Vagina (tissue), 2 donors: ENCODE results near the gene MYRIP.

ENCODE experiments used
- POLR2A ChIP-seq, 2 donors: fragments of 450-650 bp; IDR thresholded peaks; one replicate each; pipeline ENCODE4 v1.6.1; 2017; ENCODE audit warnings: antibody characterized with exemption in 2 of 2, mild to moderate bottlenecking in 2 of 2, moderate library complexity in 2 of 2
- POLR2AphosphoS5 ChIP-seq, 2 donors: sonication (generic); formaldehyde crosslinking; IDR thresholded peaks; one replicate each; pipeline ENCODE4 v1.9.0; 2017; ENCODE audit warnings: antibody characterized with exemption in 2 of 2, mild to moderate bottlenecking in 2 of 2, low read depth in 1 of 2; ENCODE audit not compliant: insufficient read depth in 1 of 2
- TF ChIP-seq, protein P1 (sequence below), 3 experiments: fragments of 450-650 bp in 2 of 3; fragments of 200-600 bp in 1 of 3; sonication (generic) in 1 of 3; IDR thresholded peaks; one replicate each; pipeline ENCODE4 v1.5.1; 2017 to 2019; ENCODE audit warnings: antibody characterized with exemption in 3 of 3, mild to moderate bottlenecking in 2 of 3, moderate library complexity in 2 of 3

DNA sequence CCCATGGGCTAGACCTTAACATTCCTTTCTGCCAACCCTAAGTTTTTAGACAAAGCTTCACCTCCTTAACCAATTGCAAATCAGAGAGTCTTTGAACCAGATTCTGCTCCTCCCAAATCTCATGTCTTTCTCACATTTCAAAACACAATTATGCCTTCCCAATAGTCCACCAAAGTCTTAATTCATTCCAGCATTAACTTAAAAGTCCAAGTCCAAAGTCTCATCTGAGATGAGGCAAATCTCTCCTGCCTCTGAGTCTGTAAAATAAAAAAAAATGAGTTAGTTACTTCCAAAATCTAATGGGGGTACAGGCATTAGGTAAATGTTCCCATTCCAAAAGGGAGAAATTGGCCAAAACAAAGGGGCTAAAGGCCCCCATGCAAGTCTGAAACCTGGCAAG lies 43.8 kb upstream of the MYRIP start:
- TF ChIP-seq, protein P1, sequence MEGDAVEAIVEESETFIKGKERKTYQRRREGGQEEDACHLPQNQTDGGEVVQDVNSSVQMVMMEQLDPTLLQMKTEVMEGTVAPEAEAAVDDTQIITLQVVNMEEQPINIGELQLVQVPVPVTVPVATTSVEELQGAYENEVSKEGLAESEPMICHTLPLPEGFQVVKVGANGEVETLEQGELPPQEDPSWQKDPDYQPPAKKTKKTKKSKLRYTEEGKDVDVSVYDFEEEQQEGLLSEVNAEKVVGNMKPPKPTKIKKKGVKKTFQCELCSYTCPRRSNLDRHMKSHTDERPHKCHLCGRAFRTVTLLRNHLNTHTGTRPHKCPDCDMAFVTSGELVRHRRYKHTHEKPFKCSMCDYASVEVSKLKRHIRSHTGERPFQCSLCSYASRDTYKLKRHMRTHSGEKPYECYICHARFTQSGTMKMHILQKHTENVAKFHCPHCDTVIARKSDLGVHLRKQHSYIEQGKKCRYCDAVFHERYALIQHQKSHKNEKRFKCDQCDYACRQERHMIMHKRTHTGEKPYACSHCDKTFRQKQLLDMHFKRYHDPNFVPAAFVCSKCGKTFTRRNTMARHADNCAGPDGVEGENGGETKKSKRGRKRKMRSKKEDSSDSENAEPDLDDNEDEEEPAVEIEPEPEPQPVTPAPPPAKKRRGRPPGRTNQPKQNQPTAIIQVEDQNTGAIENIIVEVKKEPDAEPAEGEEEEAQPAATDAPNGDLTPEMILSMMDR (IDR thresholded peaks at IDR 0.05): no peak
- TF ChIP-seq POLR2AphosphoS5 (IDR thresholded peaks at IDR 0.05; ENCODE audit: insufficient read depth in 1 of 2, low read depth in 1 of 2) (no peak), POLR2A (IDR thresholded peaks at IDR 0.05) (no peak)
